Ascending aorta (tissue), 2 donors: ENCODE results near the gene RPL34. TPM values are rescaled to one million over a fixed set of nuclear protein-coding genes. Genes with fewer than 3 reads are reported as not detected.
"Not testable (repeated sequence)": the region's sequence is repeated elsewhere in the genome, so short reads cannot be mapped to it uniquely, and the experiment has no call there.

ENCODE experiments used
- DNase-seq, 2 donors: peaks; one replicate each; pipeline ENCODE4 v3.0.0-alpha.2; 2019; ENCODE audit warnings: low spot score in 2 of 2
- H3K27ac ChIP-seq, 2 donors: fragments of 200-600 bp; sonication (generic); one replicate each; pipeline ENCODE4 v1.5.1; 2016 to 2017; ENCODE audit warnings: mild to moderate bottlenecking in 1 of 2
- H3K27me3 ChIP-seq: fragments of 200-600 bp; sonication (generic); one replicate; pipeline ENCODE4 v1.5.1; 2017
- H3K36me3 ChIP-seq, 2 donors: fragments of 200-600 bp; sonication (generic); one replicate each; pipeline ENCODE4 v1.5.1; 2016
- H3K4me1 ChIP-seq, 2 donors: fragments of 200-600 bp; sonication (generic); one replicate each; pipeline ENCODE4 v1.5.1; 2016 to 2017; ENCODE audit warnings: mild to moderate bottlenecking in 1 of 2
- H3K4me3 ChIP-seq, 2 donors: fragments of 200-600 bp; sonication (generic); one replicate each; pipeline ENCODE4 v1.5.1; 2016 to 2017; ENCODE audit warnings: mild to moderate bottlenecking in 1 of 2
- H3K9me3 ChIP-seq, 2 donors: fragments of 200-600 bp; sonication (generic); one replicate each; pipeline ENCODE4 v1.5.1; 2016
- intact Hi-C: fragments of 100-400 bp; cut with DNase I; formaldehyde crosslinking; loops from one replicate; pipeline ENCODE4 v1.15.1; 2023
- total RNA-seq: library from RNA; depleted of rRNA; stranded (reverse); fragments of >200 nt; gene quantifications from one replicate; pipeline ENCODE4 v1.1.0, GENCODE V29; 2016
- TF ChIP-seq, protein P1 (sequence below), 3 experiments: fragments of 200-600 bp in 2 of 3; fragments of 450-650 bp in 1 of 3; sonication (generic) in 2 of 3; IDR thresholded peaks; one replicate each; pipeline ENCODE4 v1.5.1; 2016 to 2019; ENCODE audit warnings: antibody characterized with exemption in 3 of 3, mild to moderate bottlenecking in 1 of 3, moderate library complexity in 1 of 3

RPL34 gene
- total RNA-seq, 1 donor from 2014 or later: 571 TPM

- H3K4me3 ChIP-seq: no peak overlapping the region
- H3K27ac ChIP-seq: no peak overlapping the region
- TF ChIP-seq, protein P1, sequence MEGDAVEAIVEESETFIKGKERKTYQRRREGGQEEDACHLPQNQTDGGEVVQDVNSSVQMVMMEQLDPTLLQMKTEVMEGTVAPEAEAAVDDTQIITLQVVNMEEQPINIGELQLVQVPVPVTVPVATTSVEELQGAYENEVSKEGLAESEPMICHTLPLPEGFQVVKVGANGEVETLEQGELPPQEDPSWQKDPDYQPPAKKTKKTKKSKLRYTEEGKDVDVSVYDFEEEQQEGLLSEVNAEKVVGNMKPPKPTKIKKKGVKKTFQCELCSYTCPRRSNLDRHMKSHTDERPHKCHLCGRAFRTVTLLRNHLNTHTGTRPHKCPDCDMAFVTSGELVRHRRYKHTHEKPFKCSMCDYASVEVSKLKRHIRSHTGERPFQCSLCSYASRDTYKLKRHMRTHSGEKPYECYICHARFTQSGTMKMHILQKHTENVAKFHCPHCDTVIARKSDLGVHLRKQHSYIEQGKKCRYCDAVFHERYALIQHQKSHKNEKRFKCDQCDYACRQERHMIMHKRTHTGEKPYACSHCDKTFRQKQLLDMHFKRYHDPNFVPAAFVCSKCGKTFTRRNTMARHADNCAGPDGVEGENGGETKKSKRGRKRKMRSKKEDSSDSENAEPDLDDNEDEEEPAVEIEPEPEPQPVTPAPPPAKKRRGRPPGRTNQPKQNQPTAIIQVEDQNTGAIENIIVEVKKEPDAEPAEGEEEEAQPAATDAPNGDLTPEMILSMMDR (IDR thresholded peaks at IDR 0.05): no peak
- no peaks in the 10 kb centered on the region for H3K27me3 ChIP-seq
- intact Hi-C loops: no loop called here
- no peaks in the 10 kb centered on the region for H3K9me3 ChIP-seq
- H3K36me3 ChIP-seq: no peaks in the 10 kb centered on the region
- H3K4me1 ChIP-seq: no peaks in the 10 kb centered on the region
- no peak for DNase-seq
Observed at GRCh38 chr4:108588878-108589277, 31.5 kb upstream of the RPL34 start.

DNA sequence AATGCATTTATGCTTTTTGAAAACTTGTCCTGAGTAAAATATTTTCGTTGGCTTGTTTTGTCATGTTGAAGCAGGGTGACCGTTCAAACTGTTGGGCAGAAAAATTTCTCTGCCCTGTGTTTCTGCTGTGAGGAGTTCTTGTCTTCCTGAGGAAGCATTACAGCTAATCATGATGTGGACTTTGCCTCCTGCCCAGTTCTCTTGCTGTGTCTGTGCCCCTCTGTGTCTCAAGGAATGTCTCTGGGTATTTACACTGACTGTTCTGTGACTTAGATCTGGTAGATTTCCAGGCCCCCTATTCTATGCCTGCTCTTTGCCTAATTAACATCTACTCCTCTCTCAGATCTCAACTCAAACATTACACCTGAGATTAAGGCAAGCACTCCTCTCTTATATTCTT, 30.4 kb upstream of the RPL34 start:
- Histone ChIP-seq H3K36me3 (no peaks in the 10 kb centered on the region), H3K4me3 (no peak overlapping the region), H3K9me3 (no peaks in the 10 kb centered on the region), H3K4me1 (no peaks in the 10 kb centered on the region), H3K27ac (no peak overlapping the region), H3K27me3 (no peaks in the 10 kb centered on the region)
- TF ChIP-seq, protein P1 (IDR thresholded peaks at IDR 0.05): no peak
- intact Hi-C loops: no loop called here
- no peak for DNase-seq

GRCh38 chr4:108590776-108591175, 29.6 kb upstream of the RPL34 start:
- intact Hi-C loops: no loop called here
- H3K27me3 ChIP-seq: no peaks in the 10 kb centered on the region
- H3K36me3 ChIP-seq: no peaks in the 10 kb centered on the region
- H3K9me3 ChIP-seq: no peaks in the 10 kb centered on the region
- no peak overlapping the region for H3K27ac ChIP-seq
- H3K4me1 ChIP-seq: no peaks in the 10 kb centered on the region
- TF ChIP-seq, protein P1 (IDR thresholded peaks at IDR 0.05): no peak
- H3K4me3 ChIP-seq: no peak overlapping the region
- DNase-seq: no peak

GRCh38 chr4:108592674-108592986, 27.7 kb upstream of the RPL34 start:
- H3K9me3 ChIP-seq: no peaks in the 10 kb centered on the region
- no peak overlapping the region for H3K27ac ChIP-seq
- H3K4me1 ChIP-seq: no peaks in the 10 kb centered on the region
- no peak for DNase-seq
- TF ChIP-seq, protein P1 (IDR thresholded peaks at IDR 0.05): no peak
- intact Hi-C loops: no loop called here
- no peak overlapping the region for H3K4me3 ChIP-seq
- no peaks in the 10 kb centered on the region for H3K36me3 ChIP-seq
- no peaks in the 10 kb centered on the region for H3K27me3 ChIP-seq

DNA sequence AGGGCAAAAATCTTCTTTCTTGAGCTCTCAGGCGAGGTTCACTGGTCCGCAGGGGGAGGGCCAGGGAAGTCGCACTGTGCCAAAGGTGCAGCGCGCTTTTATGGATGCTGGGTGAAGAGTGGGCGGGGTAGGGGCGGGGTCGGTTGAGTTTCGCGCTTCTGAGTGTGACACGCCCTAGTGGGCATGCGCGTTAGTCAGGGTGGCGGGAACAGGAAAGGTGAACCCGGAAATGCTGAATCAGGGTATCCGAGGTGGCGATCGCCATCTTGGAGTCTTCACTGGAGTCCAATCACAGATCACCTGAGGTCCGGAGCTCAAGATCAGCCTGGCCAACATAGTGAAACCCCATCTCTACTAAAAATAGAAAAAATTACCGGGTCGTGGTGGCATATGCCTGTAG, 26.1 kb upstream of the RPL34 start:
- H3K36me3 ChIP-seq, H3K27ac ChIP-seq, DNase-seq, H3K4me3 ChIP-seq, H3K4me1 ChIP-seq, H3K27me3 ChIP-seq, intact Hi-C loops, H3K9me3 ChIP-seq: not testable (repeated sequence)

DNA sequence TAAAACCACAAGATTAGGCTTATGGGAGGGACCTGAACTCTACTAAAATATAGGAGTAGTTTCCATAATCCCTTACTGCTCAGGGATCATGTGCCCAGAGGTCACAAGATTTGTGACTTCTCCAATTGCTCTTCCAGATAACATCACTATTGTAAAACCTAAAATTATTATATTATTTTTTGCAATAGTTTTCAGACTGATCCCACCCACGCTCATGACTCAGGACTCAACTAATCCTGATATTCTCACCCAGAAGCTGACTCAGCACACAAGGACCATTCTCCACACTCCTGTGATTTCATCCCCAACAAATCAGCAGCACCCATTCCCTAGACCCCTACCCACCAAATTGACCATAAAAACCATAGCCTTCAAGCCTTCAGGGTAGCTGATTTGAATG, 24.0 kb upstream of the RPL34 start:
- no peak for DNase-seq
- intact Hi-C loops: no loop called here
- no peak overlapping the region for H3K27ac ChIP-seq
- H3K4me1 ChIP-seq: no peaks in the 10 kb centered on the region
- no peaks in the 10 kb centered on the region for H3K27me3 ChIP-seq
- no peaks in the 10 kb centered on the region for H3K9me3 ChIP-seq
- H3K36me3 ChIP-seq: no peaks in the 10 kb centered on the region
- TF ChIP-seq, protein P1 (IDR thresholded peaks at IDR 0.05): no peak
- no peak overlapping the region for H3K4me3 ChIP-seq
